Keratinocyte (primary cell): ENCODE data around the gene CREB3. TPM values are rescaled to one million over a fixed set of nuclear protein-coding genes. Genes with fewer than 3 reads are reported as not detected.

Experiments used
- DNase-seq: peaks from one replicate; pipeline ENCODE4 v3.0.0-alpha.2; 2011; ENCODE audit warnings: low read depth, missing footprints, low spot score
- FAIRE-seq: peaks from 2 replicates; lab custom pipeline; 2011; peaks lifted over from hg19 to GRCh38; lab: Jason Lieb, UNC
- H2AFZ ChIP-seq: 2 replicates; pipeline ENCODE4 v1.6.0; 2012; ENCODE audit warnings: low read length, control low read depth, inconsistent platforms; ENCODE audit not compliant: control insufficient read depth
- H3K27ac ChIP-seq: 2 replicates; pipeline ENCODE4 v1.5.1; 2011; ENCODE audit warnings: low read length; ENCODE audit not compliant: control insufficient read depth, insufficient read depth
- H3K27me3 ChIP-seq: 3 replicates; pipeline ENCODE4 v1.6.0; 2011; ENCODE audit warnings: low read length; ENCODE audit not compliant: control insufficient read depth, insufficient read depth; ENCODE audit errors: extremely low read depth
- H3K36me3 ChIP-seq, 2 experiments: 2 replicates in 1 of 2; 3 replicates in 1 of 2; pipeline ENCODE4 v1.5.1; 2011; ENCODE audit warnings: low read length in 2 of 2, mild to moderate bottlenecking in 1 of 2; ENCODE audit not compliant: control insufficient read depth in 2 of 2, insufficient read depth in 2 of 2; ENCODE audit errors: extremely low read depth in 1 of 2
- H3K4me1 ChIP-seq: 3 replicates; pipeline ENCODE4 v1.5.1; 2011; ENCODE audit warnings: low read length; ENCODE audit not compliant: control insufficient read depth, insufficient read depth; ENCODE audit errors: extremely low read depth
- H3K4me2 ChIP-seq: 3 replicates; pipeline ENCODE4 v1.6.0; 2011; ENCODE audit warnings: low read depth, low read length; ENCODE audit not compliant: control insufficient read depth, insufficient read depth; ENCODE audit errors: extremely low read depth
- H3K4me3 ChIP-seq, 3 experiments: fragments of 200-600 bp in 1 of 3; sonication (generic) in 1 of 3; 2 replicates in 2 of 3; 3 replicates in 1 of 3; pipeline ENCODE4 v1.5.1; 2011 to 2016; ENCODE audit warnings: low read length in 3 of 3, mild to moderate bottlenecking in 3 of 3, control low read depth in 2 of 3, inconsistent platforms in 1 of 3, low read depth in 1 of 3, mixed read lengths in 1 of 3, mixed run types in 1 of 3, moderate library complexity in 1 of 3; ENCODE audit not compliant: control insufficient read depth in 2 of 3, insufficient read depth in 2 of 3; ENCODE audit errors: extremely low read depth in 1 of 3
- H3K79me2 ChIP-seq: 2 replicates; pipeline ENCODE4 v1.6.0; 2012; ENCODE audit warnings: low read length; ENCODE audit not compliant: control insufficient read depth, insufficient read depth
- H3K9ac ChIP-seq: 3 replicates; pipeline ENCODE4 v1.6.0; 2011; ENCODE audit warnings: low read length; ENCODE audit not compliant: control insufficient read depth, insufficient read depth; ENCODE audit errors: extremely low read depth
- H3K9me1 ChIP-seq: 3 replicates; pipeline ENCODE4 v1.6.0; 2011; ENCODE audit warnings: low read length; ENCODE audit not compliant: control insufficient read depth, insufficient read depth; ENCODE audit errors: extremely low read depth
- H3K9me3 ChIP-seq: 2 replicates; pipeline ENCODE4 v1.5.1; 2012; ENCODE audit warnings: low read depth, low read length; ENCODE audit not compliant: control insufficient read depth
- H4K20me1 ChIP-seq: 3 replicates; pipeline ENCODE4 v1.6.0; 2011; ENCODE audit warnings: low read length; ENCODE audit not compliant: control insufficient read depth, insufficient read depth; ENCODE audit errors: extremely low read depth
- CTCF ChIP-seq, 3 experiments: IDR thresholded peaks in 1 of 3; conservative IDR thresholded peaks in 1 of 3; optimal IDR thresholded peaks in 1 of 3; 2 replicates in 2 of 3; 3 replicates in 1 of 3; pipeline versions ENCODE3 to v1.5.1; 2011; ENCODE audit warnings: low read length in 3 of 3, mild to moderate bottlenecking in 3 of 3, moderate library complexity in 2 of 3, control low read depth in 1 of 3, inconsistent platforms in 1 of 3; ENCODE audit not compliant: insufficient read depth in 2 of 3; ENCODE audit errors: extremely low read depth in 1 of 3
- EZH2 ChIP-seq: IDR thresholded peaks from one replicate; pipeline ENCODE4 v1.6.1; 2012; ENCODE audit warnings: inconsistent platforms, mild to moderate bottlenecking, low read length, moderate library complexity
- dilution Hi-C: fragments of 300-500 bp; cut with MboI; formaldehyde crosslinking; loops from one replicate; pipeline ENCODE4 v1.7.0; 2020; ENCODE audit warnings: low sequenced_read_pairs; ENCODE audit not compliant: extremely low pct_ligation_motif_present
- polyA plus RNA-seq, 5 experiments: library from polyadenylated mRNA; depleted of rRNA in 3 of 5; stranded (reverse) in 3 of 5; stranded (forward) in 1 of 5; unstranded in 1 of 5; fragments of >200 nt; gene quantifications; 1 replicate in 1 of 5; 2 replicates in 3 of 5; 3 replicates in 1 of 5; pipeline versions ENCODE4 v1.2.1 to v1.2.3, GENCODE V29; 2011 to 2012; ENCODE audit warnings: missing spikeins in 2 of 5, low read depth in 1 of 5, low replicate concordance in 1 of 5

Gene CREB3
- polyA plus RNA-seq, 1 donor (not counting 4 experiments of a cell fraction or from before 2014, with no cell fraction given): 24.6 TPM

GRCh38 chr9:35705836-35706430, 26.5 kb upstream of the CREB3 start:
- Histone ChIP-seq H3K4me1 (no peaks in the 10 kb centered on the region), H2AFZ (no peak overlapping the region), H3K9ac (no peak overlapping the region), H3K27ac (no peak overlapping the region), H3K27me3 (no peaks in the 10 kb centered on the region), H3K36me3 (peaks cover 57 to 76% of the 10 kb centered on the region in 2 experiments), H3K4me3 (no peak overlapping the region), H3K4me2 (no peak overlapping the region), H3K9me1 (peaks cover 2% of the 10 kb centered on the region), H3K9me3 (no peaks in the 10 kb centered on the region), H4K20me1 (peaks cover 3% of the 10 kb centered on the region), H3K79me2 (no peaks in the 10 kb centered on the region)
- DNase-seq: no peak
- dilution Hi-C loops: no loop called here
- FAIRE-seq: no peak
- TF ChIP-seq EZH2: no peak
- TF ChIP-seq CTCF (optimal IDR thresholded peaks at IDR 0.05 in 1 of 3, IDR thresholded peaks at IDR 0.05 in 1 of 3, conservative IDR thresholded peaks at IDR 0.05 in 1 of 3; ENCODE audit: extremely low read depth in 1 of 3, insufficient read depth in 2 of 3, low read length in 3 of 3): no peak

GRCh38 chr9:35706951-35707350, 25.5 kb upstream of the CREB3 start:
- H3K27ac ChIP-seq: no peak overlapping the region
- DNase-seq (no peak), FAIRE-seq (no peak)
- no peaks in the 10 kb centered on the region for H3K9me3 ChIP-seq
- H4K20me1 ChIP-seq: peaks cover 3% of the 10 kb centered on the region
- H3K4me1 ChIP-seq: no peaks in the 10 kb centered on the region
- TF ChIP-seq CTCF (optimal IDR thresholded peaks at IDR 0.05 in 1 of 3, IDR thresholded peaks at IDR 0.05 in 1 of 3, conservative IDR thresholded peaks at IDR 0.05 in 1 of 3; ENCODE audit: extremely low read depth in 1 of 3, insufficient read depth in 2 of 3, low read length in 3 of 3) (no peak), EZH2 (no peak)
- peaks cover 2% of the 10 kb centered on the region for H3K9me1 ChIP-seq
- no peak overlapping the region for H3K4me2 ChIP-seq
- dilution Hi-C loops: no loop called here
- no peak overlapping the region for H3K9ac ChIP-seq
- H2AFZ ChIP-seq: no peak overlapping the region
- peaks cover 62 to 79% of the 10 kb centered on the region in 2 experiments for H3K36me3 ChIP-seq
- H3K4me3 ChIP-seq: no peak overlapping the region
- H3K79me2 ChIP-seq: no peaks in the 10 kb centered on the region
- H3K27me3 ChIP-seq: no peaks in the 10 kb centered on the region
